Activated CD4-positive, alpha-beta T cell treated with anti-CD3 and anti-CD28 coated beads, Interleukin-2, amount 50 U/mL, for 1 hour (primary cell): Measurements from ENCODE around the gene ATP8A2.
A peak's percentile ranks its signal among the peaks of the same experiment; 100 is the strongest.

Experiments
- DNase-seq: peaks from one replicate; pipeline ENCODE4 v3.0.0-alpha.2; 2020

The ATP8A2 gene

DNA sequence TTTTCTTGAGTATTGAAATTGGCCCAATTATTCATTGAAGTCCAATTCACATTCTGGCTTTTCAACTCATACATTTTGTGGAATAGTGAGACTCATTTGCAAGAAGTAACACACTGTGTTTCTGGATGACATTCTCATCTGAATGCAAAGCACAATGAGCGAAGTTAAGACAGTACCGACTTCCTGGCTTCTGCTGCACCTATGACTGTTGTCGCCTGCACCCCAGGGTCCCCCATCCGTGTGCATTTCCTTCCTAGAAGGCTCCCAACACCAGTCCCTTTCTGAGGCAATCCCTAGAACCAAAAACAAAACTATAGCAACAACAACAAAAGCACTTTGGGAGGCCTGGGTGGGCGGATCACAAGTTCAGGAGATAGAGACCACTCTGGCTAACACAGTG, 496.7 kb downstream of the ATP8A2 start:
- no peak for DNase-seq

DNA sequence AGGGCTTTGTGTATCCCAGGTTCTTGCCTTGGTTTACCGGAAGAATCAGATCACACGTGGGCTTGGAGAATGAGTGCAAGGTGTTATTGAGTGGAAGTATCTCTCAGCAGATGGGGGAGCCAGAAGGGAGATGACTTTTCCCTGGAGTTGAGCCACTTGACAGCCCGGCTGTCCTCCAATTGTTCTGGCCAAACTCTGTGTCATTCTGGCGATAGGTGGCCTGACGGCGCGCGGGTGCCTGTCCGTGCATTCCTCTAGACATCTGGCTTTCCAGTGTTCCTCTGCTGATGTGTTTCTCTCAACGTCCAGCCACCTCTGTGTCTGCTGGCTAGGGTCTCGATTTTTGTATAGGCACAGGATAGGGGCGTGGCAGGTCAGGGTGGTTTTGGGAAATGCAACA, 498.2 kb downstream of the ATP8A2 start:
- DNase-seq, result no peak

DNA sequence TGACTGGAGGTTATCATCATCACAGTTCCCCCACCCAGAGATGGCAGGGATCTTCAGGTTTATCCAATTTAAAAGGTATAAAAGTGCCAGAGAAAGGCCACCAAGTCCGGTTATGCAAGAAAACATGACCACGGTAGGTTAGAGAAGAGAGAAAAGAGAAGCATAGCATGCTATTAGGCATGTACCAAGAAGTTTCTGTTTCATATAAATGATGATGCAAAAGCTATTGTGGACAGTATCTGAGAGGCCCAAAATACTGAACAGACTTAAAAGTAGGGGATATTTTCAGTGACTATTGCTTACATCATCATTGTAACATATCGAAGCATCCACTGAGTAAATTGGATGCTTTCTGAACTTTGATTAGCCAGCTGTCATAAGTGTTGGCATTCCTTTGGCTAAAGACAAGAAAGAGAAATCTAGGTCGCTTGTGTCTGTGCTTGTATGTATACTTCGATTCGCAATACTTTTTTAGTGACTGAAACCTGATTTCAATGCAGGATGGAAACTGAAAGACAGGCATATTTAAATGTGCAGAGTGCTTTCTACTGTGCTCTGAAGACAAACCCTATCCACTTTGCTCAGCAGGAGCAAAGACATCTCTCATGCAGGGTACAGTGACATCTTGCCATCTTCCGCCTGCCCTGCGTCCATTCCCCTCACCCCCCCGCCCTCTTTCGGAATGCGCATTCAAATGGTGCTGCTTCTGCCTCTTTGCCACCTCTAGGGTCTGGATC, 499.8 kb downstream of the ATP8A2 start:
- no peak for DNase-seq

DNA sequence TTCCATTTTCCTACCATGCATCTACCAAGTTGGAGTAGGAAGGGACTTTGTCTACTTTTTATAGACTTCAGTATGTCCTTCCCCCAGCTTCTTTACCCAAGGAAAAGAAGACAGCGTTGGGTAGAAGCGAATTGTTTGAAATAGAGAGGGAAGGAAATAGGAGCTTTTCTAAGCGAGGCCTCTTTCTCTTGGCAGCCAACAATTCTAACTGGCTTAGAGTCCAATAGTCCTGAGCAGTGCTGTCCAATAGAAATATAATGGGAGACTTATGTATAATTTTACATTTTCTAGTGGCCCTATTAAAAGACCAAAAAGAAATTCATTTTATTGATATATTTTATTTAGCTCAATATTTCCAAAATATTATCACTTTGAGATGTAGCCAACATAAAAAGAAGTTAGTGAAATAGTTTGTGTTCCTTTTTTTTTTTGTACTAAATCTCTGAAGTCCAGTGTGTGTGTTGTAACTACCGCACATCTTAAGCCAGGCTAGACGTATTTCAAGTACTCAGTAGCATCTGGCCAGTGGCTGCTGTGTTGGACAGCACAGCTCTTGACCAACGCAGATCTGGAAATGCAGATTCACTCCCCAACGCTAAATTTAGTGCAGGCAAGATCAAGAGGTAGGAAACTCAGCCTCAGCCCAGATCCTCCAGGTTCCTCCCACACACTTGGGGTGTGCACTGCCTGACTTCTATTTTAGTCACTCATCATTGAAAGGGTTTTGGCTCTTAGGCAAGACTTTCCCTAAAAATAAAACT, 500.9 kb downstream of the ATP8A2 start:
- no peak for DNase-seq

DNA sequence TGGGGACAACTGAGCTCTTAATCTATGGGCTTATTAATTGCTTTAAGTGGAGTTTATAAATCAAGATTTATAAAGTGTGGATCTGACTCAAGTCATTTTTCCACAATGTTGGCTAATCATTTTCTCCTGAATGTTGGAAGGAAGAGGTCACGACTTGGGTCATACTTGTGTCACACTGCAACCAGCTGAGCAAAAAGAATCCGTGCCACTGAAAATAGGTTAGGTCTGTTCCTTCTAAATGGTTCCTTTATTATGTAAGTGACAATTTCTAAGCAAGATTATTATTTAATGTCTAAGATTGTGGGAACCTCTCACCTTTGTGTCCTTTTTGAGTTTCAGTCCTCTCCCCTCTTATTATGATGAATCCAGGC, 501.5 kb downstream of the ATP8A2 start:
- no peak for DNase-seq

DNA sequence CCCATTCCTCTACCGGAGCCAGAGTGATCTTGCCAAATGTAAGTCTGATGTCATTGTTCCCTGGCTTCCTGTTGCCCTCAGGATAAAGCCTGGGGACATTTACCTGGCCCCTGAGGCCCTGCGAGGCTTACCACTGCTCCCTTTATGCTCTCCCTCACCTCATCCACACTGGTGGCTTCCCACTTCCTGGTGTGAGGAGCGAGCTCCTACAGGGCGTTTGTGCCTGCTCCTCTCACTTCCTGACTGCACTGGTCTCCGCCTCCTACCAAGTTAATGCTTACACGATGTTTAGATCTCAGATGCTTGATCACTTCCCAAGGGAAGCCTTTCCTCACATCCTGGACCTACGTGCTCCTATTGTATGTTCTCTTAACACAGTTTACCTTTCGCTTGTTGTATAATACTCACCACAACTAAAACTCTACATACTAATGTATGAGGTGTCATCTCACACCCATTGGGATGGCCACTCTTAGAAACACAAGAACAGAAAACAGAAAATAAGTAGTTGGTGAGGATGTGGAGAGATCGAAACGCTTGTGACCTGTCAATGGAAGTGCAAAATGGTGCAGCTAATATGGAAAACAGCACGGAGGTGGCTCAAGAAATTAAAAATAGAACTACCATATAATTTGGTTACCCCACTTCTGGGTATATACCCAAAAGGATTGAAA, 502.4 kb downstream of the ATP8A2 start:
- DNase-seq, result no peak

DNA sequence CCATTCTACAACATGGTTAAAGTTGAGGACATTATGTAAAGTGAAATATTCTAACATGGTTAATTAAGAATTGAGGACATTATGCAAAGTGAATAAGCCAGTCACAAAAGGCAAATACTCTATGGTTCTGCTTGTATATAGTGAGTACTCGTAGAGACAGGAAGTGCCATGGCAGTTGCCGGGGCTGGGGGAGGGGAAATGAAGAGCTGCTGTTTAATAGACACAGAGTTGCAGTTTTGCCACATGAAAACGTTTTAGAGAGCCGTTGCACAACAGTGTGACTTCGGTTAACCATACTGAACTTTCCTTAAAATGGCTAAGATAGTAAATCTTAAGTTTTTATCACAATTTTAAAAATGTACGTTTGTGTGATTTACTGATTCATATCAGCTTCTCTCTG, 503.1 kb downstream of the ATP8A2 start:
- peak; percentile 66 for DNase-seq

DNA sequence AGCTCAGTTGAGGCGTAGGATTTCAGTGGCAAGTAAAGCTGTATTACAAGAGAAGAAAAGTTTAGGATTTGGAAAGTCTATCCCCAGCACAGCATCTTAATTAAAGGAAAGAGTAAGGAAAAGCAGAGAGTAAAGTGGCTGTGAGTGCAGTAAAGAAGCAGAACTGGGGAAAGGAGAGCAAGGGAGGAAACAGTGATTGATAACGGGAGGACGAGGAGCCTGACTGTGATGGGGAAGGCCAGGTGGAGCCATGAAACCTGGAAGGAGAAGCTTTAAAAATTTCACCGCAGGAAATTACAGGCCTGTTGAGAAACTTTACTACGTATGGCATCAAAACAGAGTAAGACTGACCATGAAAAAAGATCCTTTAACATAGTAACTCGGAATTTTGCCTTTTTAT, 504.5 kb downstream of the ATP8A2 start:
- DNase-seq, result no peak

DNA sequence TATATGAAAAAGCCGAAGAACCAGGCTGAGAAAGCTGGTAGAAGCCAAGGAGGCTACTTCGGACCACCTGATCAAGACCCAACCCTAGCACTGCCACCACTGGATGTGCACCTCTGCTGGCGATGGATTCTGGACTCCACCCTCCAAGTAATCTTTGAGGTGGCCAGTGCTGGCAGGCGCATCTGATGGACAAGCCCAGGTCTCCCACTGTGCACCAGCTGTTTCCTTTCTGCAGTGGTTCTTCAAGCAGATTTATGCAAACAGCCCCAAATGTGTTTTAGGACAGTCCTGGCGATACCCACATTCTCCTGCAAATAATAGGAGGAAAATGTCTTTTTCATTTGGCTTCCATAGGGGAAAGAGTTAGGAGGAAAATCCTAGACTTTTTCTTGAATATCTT, 507.7 kb downstream of the ATP8A2 start:
- no peak for DNase-seq

DNA sequence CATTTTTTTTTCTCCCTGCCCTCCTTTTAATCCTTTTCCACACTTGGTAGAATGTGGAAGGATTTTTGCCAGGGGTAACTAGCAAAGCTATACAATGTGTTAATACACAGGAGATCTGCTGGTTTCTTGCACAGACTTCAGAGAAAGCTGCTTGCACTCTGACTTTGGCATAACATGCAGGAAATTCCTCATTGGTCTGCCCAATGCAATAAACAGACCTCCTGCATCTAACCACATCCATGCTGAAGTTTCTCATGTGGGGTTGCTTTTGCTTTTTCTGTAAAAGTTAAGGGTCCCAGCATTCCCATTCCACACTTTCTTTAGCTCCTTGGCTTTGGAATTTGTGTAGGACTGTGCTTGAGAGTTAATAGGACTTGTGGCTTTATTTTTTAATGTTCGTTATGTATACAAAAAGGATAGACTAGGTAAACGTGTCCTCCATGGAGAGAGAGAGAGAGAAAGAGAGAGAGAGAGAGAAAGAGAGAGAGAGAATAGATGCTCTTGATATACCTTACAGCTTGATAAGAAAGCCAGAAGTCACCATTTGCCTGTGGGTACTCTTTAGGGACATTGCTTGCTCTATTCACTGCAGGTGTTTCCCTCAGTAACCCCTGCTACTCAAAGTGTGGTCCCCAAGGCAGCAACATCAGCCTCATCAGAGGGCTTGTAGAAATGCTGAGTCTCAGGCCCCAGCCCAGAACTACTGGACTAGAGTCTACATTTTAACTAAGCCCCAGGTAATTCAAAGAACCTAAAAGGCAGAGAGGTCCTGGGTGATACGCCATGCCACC, 509.6 kb downstream of the ATP8A2 start:
- DNase-seq, result no peak

DNA sequence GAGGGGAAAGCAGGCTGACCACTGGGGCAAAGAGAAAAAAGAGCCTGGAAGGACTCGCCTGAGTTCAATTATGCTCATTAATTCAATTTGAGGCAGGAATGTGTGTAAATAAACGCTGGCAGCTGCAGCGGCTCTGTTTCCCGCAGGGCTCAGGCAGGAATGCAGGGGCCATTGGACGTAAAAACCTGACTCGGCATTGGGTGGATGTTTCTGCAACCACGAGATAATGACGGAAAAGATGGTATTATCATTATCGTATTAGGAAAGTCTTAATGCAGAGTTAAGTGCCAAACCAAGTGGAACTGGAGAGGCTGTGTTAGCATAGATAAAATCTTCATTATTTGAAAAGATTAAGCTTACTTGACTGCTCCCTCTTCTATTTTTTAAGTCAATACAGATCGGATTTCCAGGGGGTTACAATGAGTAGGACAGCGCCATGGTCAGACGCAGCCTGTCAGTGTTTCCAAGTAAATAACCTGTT, 510.2 kb downstream of the ATP8A2 start:
- no peak for DNase-seq

DNA sequence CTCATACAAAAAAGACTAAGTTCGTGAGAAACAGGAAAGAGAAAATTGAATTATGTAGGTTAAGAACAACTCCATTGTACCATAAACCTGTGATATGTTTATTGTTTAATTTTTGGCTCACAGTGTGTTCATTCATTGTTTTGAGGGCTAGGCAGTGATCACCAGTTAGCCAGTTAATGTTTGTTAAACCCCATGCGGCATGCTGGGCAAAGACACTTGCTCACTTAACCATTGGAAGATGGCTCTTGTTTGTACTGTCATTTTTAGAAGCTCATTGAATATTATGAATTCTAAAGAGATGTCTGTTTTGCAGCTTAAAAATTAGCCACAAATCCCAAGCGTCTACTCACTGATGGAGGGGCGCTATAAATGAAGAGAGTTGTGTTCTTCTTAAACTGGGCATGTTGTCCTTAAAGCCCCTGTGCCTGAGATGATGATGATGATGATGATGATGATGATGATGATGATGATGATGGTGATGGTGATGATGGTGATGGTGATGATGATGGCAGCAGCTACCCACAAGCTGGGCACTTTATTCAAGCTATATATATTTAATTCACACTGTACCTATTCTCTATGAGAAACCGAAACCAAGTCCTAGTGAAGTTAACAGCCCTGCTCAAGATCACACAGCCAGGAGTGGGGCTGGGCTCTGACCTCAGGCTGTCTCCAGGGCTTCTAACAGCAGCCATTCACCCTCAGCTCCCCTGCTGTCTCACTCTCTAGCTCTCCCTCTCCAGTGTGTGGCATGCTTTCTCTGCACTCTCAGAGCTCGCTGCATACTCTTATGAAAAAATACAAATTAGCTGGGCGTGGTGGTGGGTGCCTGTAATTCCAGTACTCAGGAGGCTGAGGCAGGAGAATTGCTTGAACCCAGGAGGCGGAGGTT, 510.9 kb downstream of the ATP8A2 start:
- DNase-seq, result peak; percentile 23

DNA sequence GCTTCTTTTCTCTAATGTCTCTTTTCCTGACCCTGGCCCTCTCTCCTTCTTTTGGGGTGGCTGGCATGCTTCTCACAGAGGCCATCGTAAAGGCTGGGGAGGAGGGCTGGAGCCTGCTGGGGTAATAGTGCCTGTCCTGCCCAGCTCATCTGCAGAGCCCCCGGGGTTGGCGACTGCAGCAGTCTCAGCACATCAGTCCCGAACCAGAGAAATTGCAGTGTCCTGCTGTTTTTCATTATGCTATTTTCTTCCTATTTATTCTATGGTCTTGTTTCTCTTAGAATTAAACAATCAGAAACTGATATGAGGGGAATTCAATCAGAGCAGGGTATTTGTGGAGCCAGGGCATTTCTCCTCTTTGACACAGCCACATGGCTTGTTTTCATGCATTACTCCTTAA, 513.6 kb downstream of the ATP8A2 start:
- DNase-seq, result no peak

DNA sequence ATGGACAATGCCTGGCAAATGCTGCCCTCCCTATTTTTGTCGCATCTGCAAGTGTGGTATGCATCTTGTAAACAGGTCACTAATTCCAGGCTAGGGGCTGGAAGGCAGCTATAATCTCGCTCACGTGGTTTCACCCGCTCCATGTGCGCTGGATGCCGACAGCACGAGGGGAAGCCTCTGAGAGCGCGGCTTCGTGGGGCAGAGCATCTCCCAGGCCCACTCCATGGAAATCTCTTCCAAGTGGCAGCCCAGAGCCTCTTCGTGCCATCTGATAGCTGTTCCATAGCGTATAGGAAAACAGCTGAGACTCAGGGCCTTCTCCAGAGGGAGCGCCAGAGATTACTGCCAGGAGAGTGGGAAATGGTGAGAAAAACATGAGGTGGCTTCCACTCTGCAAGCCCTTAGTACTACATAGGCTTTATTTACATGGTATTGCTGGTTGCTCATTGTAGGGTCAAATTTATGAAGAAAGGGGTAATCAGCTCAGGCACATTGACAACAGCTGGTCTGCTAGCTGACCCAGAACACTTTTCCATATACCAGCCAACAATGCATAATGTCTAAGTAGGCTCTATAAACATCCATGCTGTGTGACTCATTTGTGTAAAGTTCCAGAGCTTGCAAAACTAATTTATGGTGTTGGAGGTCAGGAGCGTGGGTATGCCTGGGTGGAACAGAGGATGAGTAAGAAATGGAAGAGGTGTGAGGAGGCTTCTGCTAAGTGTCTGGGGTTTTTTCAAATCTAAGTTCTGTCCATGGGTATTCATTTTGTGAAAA, 514.9 kb downstream of the ATP8A2 start:
- no peak for DNase-seq

DNA sequence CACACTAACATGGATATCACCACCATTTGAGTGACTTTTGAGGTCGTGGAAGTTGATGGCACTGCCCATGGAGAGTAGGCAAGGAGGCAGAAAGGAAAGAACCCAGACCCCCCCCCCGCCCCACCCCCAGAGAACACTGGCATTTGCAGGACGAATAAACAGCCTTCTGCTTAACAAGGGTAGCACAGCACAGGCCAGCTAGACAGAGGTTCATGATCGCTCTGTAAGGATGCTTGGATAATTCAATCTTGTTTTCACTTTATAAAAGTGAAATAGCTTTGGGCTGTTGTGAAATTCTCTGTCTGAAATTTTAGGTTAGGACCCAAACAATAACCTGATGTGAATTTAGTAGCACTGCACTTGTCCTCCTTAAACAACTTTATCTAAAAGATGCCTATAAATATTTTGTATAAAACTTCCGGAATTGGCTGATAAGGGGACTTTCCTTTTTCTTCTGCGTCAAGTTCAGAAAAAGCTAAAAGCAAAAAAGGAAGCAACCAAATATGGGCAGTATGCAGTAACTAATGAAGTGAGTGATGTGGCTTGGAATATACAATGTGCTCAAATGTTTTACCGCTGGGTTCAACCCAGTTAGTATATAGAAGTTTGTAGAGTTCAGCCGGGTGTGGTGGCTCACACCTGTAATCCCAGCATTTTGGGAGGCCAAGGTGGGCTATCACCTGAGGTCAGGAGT, 516.3 kb downstream of the ATP8A2 start:
- DNase-seq, result no peak

DNA sequence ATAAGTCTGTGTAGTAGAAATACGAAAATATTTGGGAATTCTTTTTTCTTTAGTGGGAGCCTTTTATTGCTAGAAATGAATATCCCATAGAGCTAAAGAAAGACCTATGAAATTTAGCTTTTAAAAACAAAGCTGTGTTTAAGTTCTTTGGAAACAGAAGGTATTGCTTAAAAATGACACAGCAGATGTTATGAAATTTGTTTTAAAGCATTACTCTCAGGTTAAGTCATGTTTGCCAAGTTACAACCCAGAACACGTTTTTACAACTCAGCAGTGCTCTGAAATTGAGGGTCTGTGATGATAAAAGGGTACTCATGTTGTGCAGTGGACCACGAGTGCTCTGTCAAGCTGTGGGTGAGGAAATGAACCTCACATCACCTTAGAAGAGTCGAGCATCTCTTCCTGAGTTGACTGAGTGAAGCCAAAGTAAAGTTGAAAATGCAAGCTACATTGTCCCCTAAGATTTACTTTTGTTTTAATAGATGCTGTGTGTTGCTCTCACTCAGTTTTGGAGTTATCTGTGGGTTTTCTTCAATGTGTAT, 519.0 kb downstream of the ATP8A2 start:
- no peak for DNase-seq

DNA sequence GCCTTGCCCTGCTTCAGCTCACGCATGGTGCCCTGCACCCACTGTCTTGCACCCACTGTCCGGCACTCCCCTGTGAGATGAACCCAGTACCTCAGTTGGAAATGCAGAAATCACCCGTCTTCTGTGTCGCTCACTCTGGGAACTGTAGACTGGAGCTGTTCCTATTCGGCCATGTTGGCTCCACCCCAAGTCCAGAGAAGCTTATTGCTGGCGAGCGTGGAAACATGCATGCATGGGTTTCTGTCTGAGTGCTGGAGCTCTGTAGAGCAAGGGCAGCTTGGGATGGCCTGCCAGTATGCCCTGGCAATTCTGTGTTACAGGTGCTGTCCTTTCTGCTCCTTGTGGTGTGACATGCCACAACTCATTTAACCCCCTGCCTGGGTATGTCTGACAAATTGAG, 527.2 kb downstream of the ATP8A2 start:
- DNase-seq, result no peak

DNA sequence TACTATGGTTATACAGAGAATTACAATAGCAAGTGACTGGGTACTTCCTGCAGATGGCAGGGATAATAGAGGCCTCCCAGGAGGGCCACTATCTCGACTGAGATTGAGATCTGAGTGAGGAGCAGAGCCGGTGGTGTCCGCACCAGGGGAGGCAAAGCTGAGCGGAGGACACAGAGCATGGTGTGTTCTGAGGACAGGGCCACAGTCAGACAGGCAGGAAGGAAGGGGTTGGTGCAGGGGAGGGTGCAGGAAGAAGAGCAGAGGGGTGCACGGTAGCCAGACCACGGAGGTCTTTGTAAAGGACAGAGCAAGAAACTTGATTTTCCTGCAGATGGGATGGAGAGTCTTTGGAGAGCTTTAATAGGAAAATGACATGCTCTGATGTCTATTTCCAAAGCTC, 527.7 kb downstream of the ATP8A2 start:
- no peak for DNase-seq

DNA sequence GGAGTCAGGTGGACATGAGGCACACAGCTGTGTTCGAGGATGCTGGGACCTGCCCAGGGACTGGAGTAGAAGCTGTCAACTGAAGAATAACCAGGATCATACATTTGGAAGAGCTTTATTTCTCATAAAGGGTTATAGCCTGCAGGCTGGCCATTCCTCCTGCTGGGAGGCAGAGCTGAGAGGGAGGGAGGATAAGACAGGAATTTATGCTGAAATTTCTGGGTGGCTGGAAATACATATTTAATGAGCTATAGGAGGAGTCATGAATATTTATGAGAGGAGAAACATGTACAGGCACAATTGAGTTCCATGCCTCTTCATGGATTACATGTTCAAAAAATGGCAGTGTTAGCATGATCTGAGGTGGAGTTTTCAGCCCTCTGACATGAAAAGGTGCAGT, 528.2 kb downstream of the ATP8A2 start:
- no peak for DNase-seq
